Ovary (tissue), 9 donors: ENCODE results near the gene GFRA1. TPM values are rescaled to one million over a fixed set of nuclear protein-coding genes. Genes with fewer than 3 reads are reported as not detected.

ENCODE experiments used
- DNase-seq, 5 donors: peaks; one replicate each; pipeline ENCODE4 v3.0.0-alpha.2; 2019 to 2020
- H3K27ac ChIP-seq, 2 donors: fragments of 200-600 bp; one replicate each; pipeline versions ENCODE4 v1.5.1 to v1.8.0; 2019 to 2022
- H3K27me3 ChIP-seq: fragments of 200-600 bp; one replicate; pipeline ENCODE4 v1.8.0; 2022
- H3K36me3 ChIP-seq: fragments of 200-600 bp; sonication (generic); one replicate; pipeline ENCODE4 v1.5.1; 2019
- H3K4me1 ChIP-seq: one replicate; pipeline ENCODE4 v1.8.1; 2013; ENCODE audit warnings: mild to moderate bottlenecking, moderate library complexity; ENCODE audit not compliant: insufficient read depth
- H3K4me3 ChIP-seq: fragments of 200-600 bp; sonication (generic); one replicate; pipeline ENCODE4 v1.5.1; 2017
- H3K9me3 ChIP-seq, 2 donors: fragments of 200-600 bp in 1 of 2; sonication (generic) in 1 of 2; one replicate each; pipeline versions ENCODE4 v1.5.1 to v1.8.1; 2013 to 2019; ENCODE audit warnings: mild to moderate bottlenecking in 1 of 2, moderate library complexity in 1 of 2
- CTCF ChIP-seq, 3 donors: fragments of 450-650 bp in 2 of 3; fragments of 200-600 bp in 1 of 3; IDR thresholded peaks; one replicate each; pipeline versions ENCODE4 v1.5.1 to v1.8.0; 2016 to 2022; ENCODE audit warnings: antibody characterized with exemption in 3 of 3, mild to moderate bottlenecking in 1 of 3
- EP300 ChIP-seq: sonication (generic); formaldehyde crosslinking; IDR thresholded peaks from one replicate; pipeline ENCODE4 v1.6.1; 2017; ENCODE audit warnings: antibody characterized with exemption
- POLR2A ChIP-seq: fragments of 450-650 bp; IDR thresholded peaks from one replicate; pipeline ENCODE4 v1.6.1; 2017; ENCODE audit warnings: antibody characterized with exemption, mild to moderate bottlenecking, moderate library complexity
- WGBS, 3 donors: extraction: QIAGEN DNeasy Blood & Tissue Kit in 1 of 3; methylation state at CpG; one replicate each; pipeline versions ENCODE4 v1.1.5 to v1.1.7; 2013 to 2017; 5-methylcytosine and 5-hydroxymethylcytosine counted together
- intact Hi-C, 4 donors: fragments of 100-400 bp; cut with DNase I; formaldehyde crosslinking; loops; one replicate each; pipeline versions ENCODE4 v1.11.0 to v1.15.1; 2022 to 2023
- polyA plus RNA-seq, 2 donors: library from polyadenylated mRNA; stranded (reverse); fragments of 200-250 nt in 1 of 2; fragments of 350-450 nt in 1 of 2; fragmentation: Illumina TruSeq in 1 of 2; extraction: RNeasy Lipid Tissue Mini Kit (QIAGEN cat#74804) in 1 of 2; gene quantifications; one replicate each; pipeline ENCODE4 v1.2.3, GENCODE V29; 2013 to 2014
- total RNA-seq, 7 donors: library from RNA; depleted of rRNA in 2 of 7; stranded (reverse); fragments of >200 nt in 2 of 7; fragmentation: NEBNext Ultra II Directional in 3 of 7; extraction: Animal tissue kit (Norgen Biotek cat#: 25700) in 3 of 7; gene quantifications; one replicate each; pipeline versions ENCODE4 v1.1.0 to v1.2.4, GENCODE V29; 2016 to 2023
- donor health status: DM: no; HTN: no; CAD: no; lungs with moderate emphysema.
- donor health status: DM: no; HTN: no; CAD: no.
- donor health status: Bipolar disorder and iron deficiency.
- donor health status: DM: yes; HTN: yes; CAD: no.
- donor health status: DM: no; HTN: no; CAD: no.
- donor health status: DM: yes; HTN: yes; CAD: no.

Gene GFRA1
- total and polyA plus RNA-seq, 9 donors = 3.1 to 28.4 (median 11.8) TPM

GRCh38 chr10:116209781-116210180 is 63.2 kb downstream of the GFRA1 start:
- intact Hi-C loops = no loop called here
- Histone ChIP-seq H3K9me3 (no peaks in the 10 kb centered on the region), H3K4me3 (no peak overlapping the region), H3K27me3 (no peaks in the 10 kb centered on the region), H3K4me1 (no peaks in the 10 kb centered on the region), H3K36me3 (no peaks in the 10 kb centered on the region), H3K27ac (no peak overlapping the region)
- WGBS, 3 donors = 87 to 91% (median 89%) methylated on average over 10 of the region's 10 CpGs
- DNase-seq = no peak
- no peak for TF ChIP-seq CTCF (IDR thresholded peaks at IDR 0.05)
- TF ChIP-seq POLR2A = no peak
- TF ChIP-seq EP300 = no peak

GRCh38 chr10:116208956-116209567 is 63.9 kb downstream of the GFRA1 start:
- intact Hi-C loops = no loop called here
- H3K4me3 ChIP-seq = no peak overlapping the region
- no peak overlapping the region for H3K27ac ChIP-seq
- H3K27me3 ChIP-seq = no peaks in the 10 kb centered on the region
- H3K36me3 ChIP-seq = no peaks in the 10 kb centered on the region
- H3K9me3 ChIP-seq = no peaks in the 10 kb centered on the region
- 89 to 96% (median 94%) methylated on average over 6 of the region's 6 CpGs for WGBS, 3 donors
- no peak for DNase-seq
- no peak for TF ChIP-seq POLR2A
- TF ChIP-seq EP300 = no peak
- no peak for TF ChIP-seq CTCF (IDR thresholded peaks at IDR 0.05)
- no peaks in the 10 kb centered on the region for H3K4me1 ChIP-seq

- Histone ChIP-seq H3K4me1 (no peaks in the 10 kb centered on the region), H3K27ac (no peak overlapping the region), H3K9me3 (no peaks in the 10 kb centered on the region), H3K4me3 (no peak overlapping the region), H3K27me3 (no peaks in the 10 kb centered on the region), H3K36me3 (no peaks in the 10 kb centered on the region)
- no peak for TF ChIP-seq EP300
- TF ChIP-seq POLR2A = no peak
- intact Hi-C loops = no loop called here
- WGBS, 3 donors = 76 to 85% (median 84%) methylated on average over 7 of the region's 7 CpGs
- no peak for DNase-seq
Measured at GRCh38 chr10:116207690-116208089, 65.3 kb downstream of the GFRA1 start.

GRCh38 chr10:116203661-116204060 is 69.3 kb downstream of the GFRA1 start:
- 49 to 69% (median 56%) methylated on average over 4 of the region's 4 CpGs for WGBS, 3 donors

More at GRCh38 chr10:116203661-116204060, 69.3 kb downstream of the GFRA1 start:
- Histone ChIP-seq H3K27ac (no peak overlapping the region), H3K4me3 (no peak overlapping the region), H3K36me3 (no peaks in the 10 kb centered on the region), H3K9me3 (no peaks in the 10 kb centered on the region), H3K27me3 (no peaks in the 10 kb centered on the region), H3K4me1 (no peaks in the 10 kb centered on the region)
- DNase-seq = no peak
- TF ChIP-seq POLR2A = no peak
- no peak for TF ChIP-seq CTCF (IDR thresholded peaks at IDR 0.05)
- no peak for TF ChIP-seq EP300
- intact Hi-C loops = no loop called here
